HepG2 (cell line): ENCODE measurements around the gene ANKRD52. TPM values are rescaled to one million over a fixed set of nuclear protein-coding genes. Genes with fewer than 3 reads are reported as not detected.
A peak's percentile ranks its signal among the peaks of the same experiment; 100 is the strongest.

Experiments
- CEBPB ChIP-seq: IDR thresholded peaks from 2 replicates; pipeline ENCODE4 v1.6.1; 2011; ENCODE audit warnings: low read depth, low read length, improper control_type of control experiment, borderline replicate concordance
- CHD4 ChIP-seq: fragments of 200-600 bp; sonication (generic); IDR thresholded peaks from 2 replicates; pipeline ENCODE4 v1.7.0; 2017; ENCODE audit warnings: mild to moderate bottlenecking, low read length, borderline replicate concordance
- FLYWCH1 ChIP-seq: sonication (generic); formaldehyde crosslinking; IDR thresholded peaks from 2 replicates; pipeline ENCODE4 v1.8.1; 2023; ENCODE audit warnings: mild to moderate bottlenecking, missing genetic modification reagents
- FOXM1 ChIP-seq: sonication (generic); formaldehyde crosslinking; IDR thresholded peaks from 2 replicates; pipeline ENCODE4 v1.5.0; 2020; ENCODE audit warnings: missing genetic modification reagents
- GPN1 ChIP-seq: sonication (generic); formaldehyde crosslinking; IDR thresholded peaks from 2 replicates; pipeline ENCODE4 v1.5.1; 2020; ENCODE audit warnings: missing genetic modification reagents, borderline replicate concordance
- JUN ChIP-seq: sonication (generic); formaldehyde crosslinking; IDR thresholded peaks from 2 replicates; pipeline ENCODE4 v1.4.0; 2020; ENCODE audit warnings: mild to moderate bottlenecking, missing genetic modification reagents
- MAF1 ChIP-seq: sonication (generic); formaldehyde crosslinking; IDR thresholded peaks from 2 replicates; pipeline ENCODE4 v1.5.0; 2020; ENCODE audit warnings: missing genetic modification reagents, borderline replicate concordance
- NCOA1 ChIP-seq: sonication (generic); formaldehyde crosslinking; IDR thresholded peaks from 2 replicates; pipeline ENCODE4 v1.9.0; 2021; ENCODE audit warnings: missing genetic modification reagents
- NFYC ChIP-seq: IDR thresholded peaks from 2 replicates; pipeline ENCODE4 v1.6.1; 2016; ENCODE audit warnings: missing genetic modification reagents, missing compliant biosample characterization
- NR2F6 ChIP-seq, 2 experiments: IDR thresholded peaks; 2 replicates each; pipeline ENCODE4 v1.6.1; 2016; ENCODE audit warnings: antibody characterized with exemption in 1 of 2, mild to moderate bottlenecking in 1 of 2
- RAD21 ChIP-seq: fragments of 450-650 bp; formaldehyde crosslinking; IDR thresholded peaks from 2 replicates; pipeline ENCODE4 v1.5.0; 2020; ENCODE audit warnings: mild to moderate bottlenecking
- SIN3A ChIP-seq: IDR thresholded peaks from 2 replicates; pipeline ENCODE4 v1.6.1; 2011; ENCODE audit warnings: low read depth, mild to moderate bottlenecking, control low read depth, low read length, borderline replicate concordance
- TP53 ChIP-seq: sonication (generic); formaldehyde crosslinking; conservative IDR thresholded peaks from 2 replicates; pipeline ENCODE4 v1.4.0; 2020; ENCODE audit warnings: missing genetic modification reagents
- ZC3H4 ChIP-seq: sonication (generic); formaldehyde crosslinking; IDR thresholded peaks from 2 replicates; pipeline ENCODE4 v1.4.0; 2020; ENCODE audit warnings: missing genetic modification reagents, borderline replicate concordance
- ZFP41 ChIP-seq: sonication (generic); formaldehyde crosslinking; IDR thresholded peaks from 2 replicates; pipeline ENCODE4 v1.4.0; 2020; ENCODE audit warnings: mild to moderate bottlenecking, missing genetic modification reagents, borderline replicate concordance
- ZMAT3 ChIP-seq: sonication (generic); formaldehyde crosslinking; conservative IDR thresholded peaks from 2 replicates; pipeline ENCODE4 v1.7.0; 2021; ENCODE audit warnings: missing genetic modification reagents
- ZNF101 ChIP-seq: sonication (generic); formaldehyde crosslinking; IDR thresholded peaks from 2 replicates; pipeline ENCODE4 v1.4.0; 2020; ENCODE audit warnings: mild to moderate bottlenecking, low read depth, missing genetic modification reagents, borderline replicate concordance
- ZNF230 ChIP-seq: sonication (generic); formaldehyde crosslinking; IDR thresholded peaks from 2 replicates; pipeline ENCODE4 v1.4.0; 2020; ENCODE audit warnings: mild to moderate bottlenecking, missing genetic modification reagents
- ZNF549 ChIP-seq: sonication (generic); formaldehyde crosslinking; IDR thresholded peaks from 2 replicates; pipeline ENCODE4 v1.5.0; 2020; ENCODE audit warnings: missing genetic modification reagents
- ZNF644 ChIP-seq: IDR thresholded peaks from 2 replicates; pipeline ENCODE4 v1.6.1; 2016; ENCODE audit warnings: low read depth
- ZNF747 ChIP-seq: sonication (generic); formaldehyde crosslinking; IDR thresholded peaks from 2 replicates; pipeline ENCODE4 v1.8.1; 2023; ENCODE audit warnings: missing genetic modification reagents, mild to moderate bottlenecking, borderline replicate concordance
- polyA plus RNA-seq, 8 experiments: library from polyadenylated mRNA; depleted of rRNA in 3 of 8; stranded (reverse) in 7 of 8; unstranded in 1 of 8; fragments of >200 nt; fragmentation: Illumina TruSeq in 4 of 8; extraction: Trizol in 4 of 8; gene quantifications; 2 replicates each; pipeline versions ENCODE4 v1.2.1 to v1.2.3, GENCODE V29; 2011 to 2016; ENCODE audit warnings: low read depth in 4 of 8, missing spikeins in 1 of 8, mixed read lengths in 1 of 8; ENCODE audit not compliant: insufficient read depth in 1 of 8
- total RNA-seq, 5 experiments: library from RNA; depleted of rRNA; stranded (reverse); fragments of >200 nt; fragmentation: Illumina TruSeq; extraction: Trizol; gene quantifications; 2 replicates each; pipeline ENCODE4 v1.2.3, GENCODE V29; 2016; ENCODE audit warnings: low read depth in 1 of 5
- TF ChIP-seq, protein P1 (sequence below): sonication (generic); formaldehyde crosslinking; IDR thresholded peaks from 2 replicates; pipeline ENCODE4 v1.5.1; 2020; ENCODE audit warnings: missing genetic modification reagents, mild to moderate bottlenecking, borderline replicate concordance
- TF ChIP-seq, protein P2 (sequence below): sonication (generic); formaldehyde crosslinking; IDR thresholded peaks from 2 replicates; pipeline ENCODE4 v1.4.0; 2020; ENCODE audit warnings: missing genetic modification reagents, borderline replicate concordance
- TF ChIP-seq, protein P3 (sequence below): sonication (generic); formaldehyde crosslinking; IDR thresholded peaks from 2 replicates; pipeline ENCODE4 v1.4.0; 2020; ENCODE audit warnings: missing genetic modification reagents
- TF ChIP-seq, protein P4 (sequence below): sonication (generic); formaldehyde crosslinking; conservative IDR thresholded peaks from 2 replicates; pipeline ENCODE4 v1.4.0; 2020; ENCODE audit warnings: missing genetic modification reagents

ANKRD52 gene
- total and polyA plus RNA-seq, 2 of the 13 experiments (the other 11 are each of a cell fraction or from before 2014, with no cell fraction given), result 7.8 to 9.2 TPM

DNA sequence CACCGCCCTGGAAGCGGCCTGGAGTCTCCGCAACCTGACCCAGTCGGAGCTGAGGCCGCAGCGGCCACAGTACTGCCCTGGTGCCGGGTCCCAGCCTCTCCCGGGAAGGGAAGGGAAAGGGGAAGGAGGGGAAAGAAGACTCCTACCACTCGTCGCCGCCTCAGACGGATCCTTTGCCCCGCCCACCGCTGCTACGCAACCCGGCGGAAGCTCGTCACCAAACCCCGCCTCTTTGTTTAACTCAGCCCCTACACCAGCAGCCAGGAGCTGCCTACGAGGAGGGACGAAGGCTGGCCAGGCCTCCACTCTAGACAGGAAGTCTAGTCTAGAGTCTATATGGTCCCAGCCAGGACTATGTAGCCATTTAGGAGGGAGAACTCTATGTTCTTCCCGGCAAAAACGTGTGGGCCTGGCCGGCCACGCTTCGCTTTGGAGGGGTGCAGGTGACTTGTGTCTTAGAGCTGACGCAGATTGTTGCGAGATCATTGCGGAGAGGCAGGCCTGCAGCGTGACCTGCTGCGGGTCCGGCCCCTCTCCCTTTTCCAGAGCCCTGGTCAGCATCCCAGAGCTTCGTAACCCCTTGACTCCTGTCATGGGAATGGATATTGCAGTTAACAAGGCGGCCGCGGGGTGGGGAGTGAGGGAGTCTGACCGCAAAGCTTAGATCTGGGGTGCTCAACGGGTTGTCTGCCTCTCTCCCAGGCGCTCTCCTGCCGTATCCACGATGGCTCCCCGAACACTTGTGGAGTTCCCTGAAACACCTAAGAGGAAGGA is 36.2 kb downstream of the ANKRD52 start, which contains the start of gene RNF41 (continued):
- 0 out of 2 replicates have a peak, but pooled peaks have one; percentile 32 for TF ChIP-seq TP53 (CRISPR knock-in tag)
- no peak for TF ChIP-seq JUN (CRISPR knock-in tag)
- no peak for TF ChIP-seq NR2F6 (IDR thresholded peaks at IDR 0.05)
- TF ChIP-seq NR2F6 (CRISPR knock-in tag; IDR thresholded peaks at IDR 0.05), result 0 out of 2 replicates have a peak, but pooled peaks have one; percentile 38
- TF ChIP-seq, protein P1, sequence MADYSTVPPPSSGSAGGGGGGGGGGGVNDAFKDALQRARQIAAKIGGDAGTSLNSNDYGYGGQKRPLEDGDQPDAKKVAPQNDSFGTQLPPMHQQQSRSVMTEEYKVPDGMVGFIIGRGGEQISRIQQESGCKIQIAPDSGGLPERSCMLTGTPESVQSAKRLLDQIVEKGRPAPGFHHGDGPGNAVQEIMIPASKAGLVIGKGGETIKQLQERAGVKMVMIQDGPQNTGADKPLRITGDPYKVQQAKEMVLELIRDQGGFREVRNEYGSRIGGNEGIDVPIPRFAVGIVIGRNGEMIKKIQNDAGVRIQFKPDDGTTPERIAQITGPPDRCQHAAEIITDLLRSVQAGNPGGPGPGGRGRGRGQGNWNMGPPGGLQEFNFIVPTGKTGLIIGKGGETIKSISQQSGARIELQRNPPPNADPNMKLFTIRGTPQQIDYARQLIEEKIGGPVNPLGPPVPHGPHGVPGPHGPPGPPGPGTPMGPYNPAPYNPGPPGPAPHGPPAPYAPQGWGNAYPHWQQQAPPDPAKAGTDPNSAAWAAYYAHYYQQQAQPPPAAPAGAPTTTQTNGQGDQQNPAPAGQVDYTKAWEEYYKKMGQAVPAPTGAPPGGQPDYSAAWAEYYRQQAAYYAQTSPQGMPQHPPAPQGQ (CRISPR knock-in tag), result peak; percentile 85; the same call in 1 of the 2 replicates
- TF ChIP-seq NCOA1 (CRISPR knock-in tag), result 0 out of 2 replicates have a peak, but pooled peaks have one; percentile 67
- peak; percentile 84; the same call in 1 of the 2 replicates for TF ChIP-seq ZMAT3 (CRISPR knock-in tag)
- TF ChIP-seq ZNF549, result no peak
- no peak for TF ChIP-seq ZNF644 (CRISPR knock-in tag)
- TF ChIP-seq MAF1 (CRISPR knock-in tag), result no peak
- TF ChIP-seq SIN3A, result peak; percentile 45; the same call in 1 of the 2 replicates
- TF ChIP-seq CEBPB, result no peak
- TF ChIP-seq GPN1 (CRISPR knock-in tag), result no peak
- TF ChIP-seq, protein P2, sequence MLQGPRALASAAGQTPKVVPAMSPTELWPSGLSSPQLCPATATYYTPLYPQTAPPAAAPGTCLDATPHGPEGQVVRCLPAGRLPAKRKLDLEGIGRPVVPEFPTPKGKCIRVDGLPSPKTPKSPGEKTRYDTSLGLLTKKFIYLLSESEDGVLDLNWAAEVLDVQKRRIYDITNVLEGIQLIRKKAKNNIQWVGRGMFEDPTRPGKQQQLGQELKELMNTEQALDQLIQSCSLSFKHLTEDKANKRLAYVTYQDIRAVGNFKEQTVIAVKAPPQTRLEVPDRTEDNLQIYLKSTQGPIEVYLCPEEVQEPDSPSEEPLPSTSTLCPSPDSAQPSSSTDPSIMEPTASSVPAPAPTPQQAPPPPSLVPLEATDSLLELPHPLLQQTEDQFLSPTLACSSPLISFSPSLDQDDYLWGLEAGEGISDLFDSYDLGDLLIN, result no peak
- no peak for TF ChIP-seq FLYWCH1
- TF ChIP-seq ZNF230 (CRISPR knock-in tag), result peak; percentile 89; the same call in 1 of the 2 replicates
- peak; percentile 16; the same call in 1 of the 2 replicates for TF ChIP-seq RAD21 (CRISPR knock-in tag)
- no peak for TF ChIP-seq ZC3H4 (CRISPR knock-in tag)
- TF ChIP-seq FOXM1 (CRISPR knock-in tag), result no peak
- TF ChIP-seq ZNF101 (CRISPR knock-in tag), result no peak
- TF ChIP-seq ZFP41 (CRISPR knock-in tag), result no peak; the same call in 1 of the 2 replicates
- TF ChIP-seq, protein P3, sequence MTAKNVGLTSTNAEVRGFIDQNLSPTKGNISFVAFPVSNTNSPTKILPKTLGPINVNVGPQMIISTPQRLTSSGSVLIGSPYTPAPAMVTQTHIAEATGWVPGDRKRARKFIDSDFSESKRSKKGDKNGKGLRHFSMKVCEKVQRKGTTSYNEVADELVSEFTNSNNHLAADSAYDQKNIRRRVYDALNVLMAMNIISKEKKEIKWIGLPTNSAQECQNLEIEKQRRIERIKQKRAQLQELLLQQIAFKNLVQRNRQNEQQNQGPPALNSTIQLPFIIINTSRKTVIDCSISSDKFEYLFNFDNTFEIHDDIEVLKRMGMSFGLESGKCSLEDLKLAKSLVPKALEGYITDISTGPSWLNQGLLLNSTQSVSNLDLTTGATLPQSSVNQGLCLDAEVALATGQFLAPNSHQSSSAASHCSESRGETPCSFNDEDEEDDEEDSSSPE (CRISPR knock-in tag), result peak; percentile 50
- TF ChIP-seq CHD4, result 0 out of 2 replicates have a peak, but pooled peaks have one; percentile 66
- TF ChIP-seq NFYC (CRISPR knock-in tag), result peak; percentile 54
- TF ChIP-seq, protein P4, sequence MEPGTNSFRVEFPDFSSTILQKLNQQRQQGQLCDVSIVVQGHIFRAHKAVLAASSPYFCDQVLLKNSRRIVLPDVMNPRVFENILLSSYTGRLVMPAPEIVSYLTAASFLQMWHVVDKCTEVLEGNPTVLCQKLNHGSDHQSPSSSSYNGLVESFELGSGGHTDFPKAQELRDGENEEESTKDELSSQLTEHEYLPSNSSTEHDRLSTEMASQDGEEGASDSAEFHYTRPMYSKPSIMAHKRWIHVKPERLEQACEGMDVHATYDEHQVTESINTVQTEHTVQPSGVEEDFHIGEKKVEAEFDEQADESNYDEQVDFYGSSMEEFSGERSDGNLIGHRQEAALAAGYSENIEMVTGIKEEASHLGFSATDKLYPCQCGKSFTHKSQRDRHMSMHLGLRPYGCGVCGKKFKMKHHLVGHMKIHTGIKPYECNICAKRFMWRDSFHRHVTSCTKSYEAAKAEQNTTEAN (CRISPR knock-in tag), result peak; percentile 46; the same call in 1 of the 2 replicates
- TF ChIP-seq ZNF747 (CRISPR knock-in tag), result 0 out of 2 replicates have a peak, but pooled peaks have one; percentile 27
